Measurements from ENCODE around the gene ZBTB6.

ZBTB6 gene

GRCh38 chr9:122863407-122863806 lies 49.7 kb downstream of the ZBTB6 start:
- Histone ChIP-seq H3K9me3 (ENCODE audit: control insufficient read depth, insufficient read depth, low read depth, low read length) (no peaks in the 10 kb centered on the region), H3K36me3 (ENCODE audit: control insufficient read depth in 2 of 2, insufficient read depth in 1 of 2, low read length in 2 of 2) (peaks cover 11 to 53% of the 10 kb centered on the region in 2 experiments), H3K4me3 (ENCODE audit: low read depth, low read length) (no peak overlapping the region), H3K27ac (ENCODE audit: extremely low read depth, low read depth, low read length) (no peak overlapping the region), H3K4me1 (ENCODE audit: control insufficient read depth, insufficient read depth, low read length) (no peaks in the 10 kb centered on the region)
- CTCF ChIA-PET: no interaction called here
- TF ChIP-seq ZNF600 (tag by site-specific recombination; IDR thresholded peaks at IDR 0.05): no peak
- no peak for TF ChIP-seq SP3 (tag by site-specific recombination; IDR thresholded peaks at IDR 0.05)
- no peak for TF ChIP-seq ZNF10 (tag by site-specific recombination; IDR thresholded peaks at IDR 0.05)
- TF ChIP-seq ZNF585B (tag by site-specific recombination; IDR thresholded peaks at IDR 0.05): no peak
- TF ChIP-seq ZNF112 (tag by site-specific recombination; IDR thresholded peaks at IDR 0.05): no peak
- TF ChIP-seq ZNF239 (tag by site-specific recombination; IDR thresholded peaks at IDR 0.05): no peak
- TF ChIP-seq OVOL3 (tag by site-specific recombination; IDR thresholded peaks at IDR 0.05): no peak
- TF ChIP-seq GLIS1 (tag by site-specific recombination; IDR thresholded peaks at IDR 0.05): no peak
- no peak for TF ChIP-seq ZXDB (tag by site-specific recombination; IDR thresholded peaks at IDR 0.05)
- no peak for TF ChIP-seq ZEB2 (tag by site-specific recombination; IDR thresholded peaks at IDR 0.05)
- no peak for TF ChIP-seq ZNF394 (tag by site-specific recombination; IDR thresholded peaks at IDR 0.05; ENCODE audit: borderline replicate concordance)
- no peak for TF ChIP-seq ZSCAN16 (tag by site-specific recombination; IDR thresholded peaks at IDR 0.05)
- POLR2A ChIA-PET: no interaction called here

DNA sequence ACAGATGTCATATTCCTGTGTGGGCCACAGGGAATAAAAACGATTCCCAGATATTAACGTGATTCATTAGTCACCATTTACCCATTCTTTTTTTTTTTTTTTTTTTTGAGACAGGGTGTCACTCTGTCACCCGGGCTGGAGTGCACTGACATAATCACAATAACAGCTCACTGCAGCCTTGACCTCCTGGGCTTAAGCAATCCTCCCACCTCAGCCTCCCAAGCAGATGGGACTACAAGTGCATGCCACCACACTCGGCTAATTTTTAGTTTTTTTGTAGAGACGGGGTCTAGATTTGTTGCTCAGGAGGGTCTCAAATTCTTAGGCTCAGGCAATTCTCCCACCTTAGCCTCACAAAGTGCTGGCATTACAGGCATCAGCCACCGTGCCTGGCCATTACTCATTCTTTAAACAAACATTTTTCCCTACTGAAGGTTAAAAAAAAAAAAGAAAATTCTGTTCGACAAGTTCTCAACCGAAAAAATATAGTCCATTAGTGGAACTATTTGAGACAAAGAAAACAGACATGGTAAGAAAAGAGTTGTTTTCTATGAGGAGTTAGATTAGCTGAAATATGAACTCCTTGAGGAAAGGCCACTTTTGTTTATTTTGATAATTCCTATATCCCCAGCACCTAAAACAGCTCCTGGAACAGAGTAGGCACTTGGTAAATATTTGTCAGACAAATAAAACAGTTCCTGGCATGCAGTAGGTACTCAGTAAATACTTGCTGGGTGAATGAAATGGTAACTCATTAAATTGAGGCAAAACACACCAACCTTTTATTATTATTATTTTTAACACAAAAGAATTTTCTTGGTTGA lies 52.6 kb downstream of the ZBTB6 start:
- ChIA-PET POLR2A (interaction anchor here (0.7 kb wide), 2 partner anchors 13 to 115 kb away, joined by 4 to 6 read pairs; no protein-coding TSS in a partner anchor), CTCF (interaction anchor here (0.6 to 1.1 kb wide), 2 partner anchors 29 to 32 kb away, joined by 3 read pairs; partner anchors contain the start of gene PDCL)
- no peak overlapping the region for H3K4me3 ChIP-seq (ENCODE audit: low read depth, low read length)
- H3K36me3 ChIP-seq (ENCODE audit: control insufficient read depth in 2 of 2, insufficient read depth in 1 of 2, low read length in 2 of 2): peaks cover 28 to 79% of the 10 kb centered on the region in 2 experiments
- H3K27ac ChIP-seq (ENCODE audit: extremely low read depth, low read depth, low read length): no peak overlapping the region
- no peaks in the 10 kb centered on the region for H3K9me3 ChIP-seq (ENCODE audit: control insufficient read depth, insufficient read depth, low read depth, low read length)
- TF ChIP-seq ZNF174 (tag by site-specific recombination; IDR thresholded peaks at IDR 0.05) (no peak), PRDM6 (tag by site-specific recombination; IDR thresholded peaks at IDR 0.05) (peak; percentile 57)
- H3K4me1 ChIP-seq (ENCODE audit: control insufficient read depth, insufficient read depth, low read length): no peaks in the 10 kb centered on the region

All from HEK293 (cell line).